ENCODE measurements around the gene PYURF. TPM values are rescaled to one million over a fixed set of nuclear protein-coding genes. Genes with fewer than 3 reads are reported as not detected.

PYURF gene
- total RNA-seq, result 46.2 and 47.2 TPM in 2 replicates

- intact Hi-C loops (cut with micrococcal nuclease), result loop anchor here (1.0 to 10.0 kb wide), 6 partner anchors 66 to 771 kb away; partner anchors contain the start of genes HERC3, HERC5, PKD2 and PPM1K
These were observed at the start of gene PYURF for GRCh38 chr4:88523325-88524129. PYURF (minus strand) TSS chr4:88523776; CDS start chr4:88523700, 76 bp downstream.

GRCh38 chr4:88570001-88570400, 46.4 kb upstream of the PYURF start:
- intact Hi-C loops (cut with micrococcal nuclease), result no loop called here

- intact Hi-C loops (cut with micrococcal nuclease), result no loop called here
These were observed 44.0 kb upstream of the PYURF start for GRCh38 chr4:88567591-88567990.

GRCh38 chr4:88549815-88550214, 26.2 kb upstream of the PYURF start:
- intact Hi-C loops (cut with micrococcal nuclease), result no loop called here

GRCh38 chr4:88539322-88540068, 15.9 kb upstream of the PYURF start:
- intact Hi-C loops (cut with micrococcal nuclease), result loop anchor here (1.0 kb wide), 1 partner anchor 120 kb away; no protein-coding TSS in a partner anchor

GRCh38 chr4:88537709-88538108, 14.1 kb upstream of the PYURF start:
- intact Hi-C loops (cut with micrococcal nuclease), result no loop called here

- intact Hi-C loops (cut with micrococcal nuclease), result no loop called here
These were observed 11.6 kb upstream of the PYURF start for GRCh38 chr4:88535090-88535755.

GRCh38 chr4:88533937-88534750, 10.6 kb upstream of the PYURF start:
- intact Hi-C loops (cut with micrococcal nuclease), result no loop called here

- intact Hi-C loops (cut with micrococcal nuclease), result no loop called here
These were observed 9.7 kb upstream of the PYURF start for GRCh38 chr4:88533088-88533790.

- intact Hi-C loops (cut with micrococcal nuclease), result no loop called here
These were observed 8.0 kb upstream of the PYURF start for GRCh38 chr4:88531549-88531948.

GRCh38 chr4:88528861-88529260, 5.3 kb upstream of the PYURF start:
- intact Hi-C loops (cut with micrococcal nuclease), result loop anchor here (10.0 kb wide), 1 partner anchor 766 kb away; no protein-coding TSS in a partner anchor

GRCh38 chr4:88527787-88528186, 4.2 kb upstream of the PYURF start:
- intact Hi-C loops (cut with micrococcal nuclease), result loop anchor here (2.0 to 10.0 kb wide), 2 partner anchors 295 to 767 kb away; no protein-coding TSS in a partner anchor

GRCh38 chr4:88526221-88526815, 2.7 kb upstream of the PYURF start:
- intact Hi-C loops (cut with micrococcal nuclease), result loop anchor here (1.0 to 10.0 kb wide), 6 partner anchors 67 to 768 kb away; no protein-coding TSS in a partner anchor

GRCh38 chr4:88524171-88524570, 595 bp upstream of the PYURF start:
- intact Hi-C loops (cut with micrococcal nuclease), result loop anchor here (1.0 to 10.0 kb wide), 4 partner anchors 67 to 771 kb away; partner anchors contain the start of genes HERC5, PPM1K and TIGD2

- intact Hi-C loops (cut with micrococcal nuclease), result loop anchor here (1.0 to 10.0 kb wide), 5 partner anchors 66 to 772 kb away; partner anchors contain the start of genes HERC3, HERC5, PKD2 and TIGD2
These were observed 763 bp downstream of the PYURF start for GRCh38 chr4:88522702-88523324.

- intact Hi-C loops (cut with micrococcal nuclease), result loop anchor here (5.0 kb wide), 2 partner anchors 487 to 667 kb away; no protein-coding TSS in a partner anchor
These were observed 4.7 kb downstream of the PYURF start for GRCh38 chr4:88518911-88519310.

GRCh38 chr4:88517825-88518224, 5.8 kb downstream of the PYURF start:
- intact Hi-C loops (cut with micrococcal nuclease), result loop anchor here (5.0 kb wide), 2 partner anchors 486 to 666 kb away; no protein-coding TSS in a partner anchor

GRCh38 chr4:88516746-88517145, 6.8 kb downstream of the PYURF start:
- intact Hi-C loops (cut with micrococcal nuclease), result loop anchor here (5.0 kb wide), 2 partner anchors 484 to 664 kb away; no protein-coding TSS in a partner anchor
